ENCODE data around the gene RAD50. TPM values are rescaled to one million over a fixed set of nuclear protein-coding genes. Genes with fewer than 3 reads are reported as not detected.

Gene RAD50
- total RNA-seq, 4 donors from 2014 or later, result 34.1 to 40.1 (median 37.5) TPM

- no peaks in the 10 kb centered on the region for H3K27me3 ChIP-seq
- no peak overlapping the region for H3K4me3 ChIP-seq (replicated peaks in 1 of 3)
- H3K36me3 ChIP-seq, result no peaks in the 10 kb centered on the region
- intact Hi-C loops (cut with DNase I), result no loop called here
- H3K27ac ChIP-seq, result no peak overlapping the region
- H3K9me3 ChIP-seq, result no peaks in the 10 kb centered on the region
- DNase-seq, result no peak
- TF ChIP-seq CTCF (IDR thresholded peaks at IDR 0.05) (no peak), POLR2A (IDR thresholded peaks at IDR 0.05) (no peak)
- 90 to 92% methylated on average over 16 to 23 of the region's 23 CpGs for WGBS, 2 donors
- H3K4me1 ChIP-seq, result peaks cover 4 to 11% of the 10 kb centered on the region in 2 donors
Observed at GRCh38 chr5:132659598-132660493, 103.1 kb downstream of the RAD50 start.

- intact Hi-C loops (cut with DNase I), result no loop called here
- no peak for TF ChIP-seq POLR2A (IDR thresholded peaks at IDR 0.05)
- no peak for TF ChIP-seq CTCF (IDR thresholded peaks at IDR 0.05)
- Histone ChIP-seq H3K9me3 (no peaks in the 10 kb centered on the region), H3K4me3 (replicated peaks in 1 of 3) (no peak overlapping the region), H3K4me1 (peaks cover 2 to 3% of the 10 kb centered on the region in 2 donors), H3K36me3 (no peaks in the 10 kb centered on the region), H3K27me3 (no peaks in the 10 kb centered on the region), H3K27ac (no peak overlapping the region)
- DNase-seq, result no peak
- WGBS, 2 donors, result 86 to 87% methylated on average over 12 of the region's 12 CpGs
Observed at GRCh38 chr5:132661231-132662003, 104.6 kb downstream of the RAD50 start.

GRCh38 chr5:132662004-132662401 is 105.2 kb downstream of the RAD50 start:
- Histone ChIP-seq H3K4me3 (replicated peaks in 1 of 3) (no peak overlapping the region), H3K27ac (no peak overlapping the region), H3K36me3 (no peaks in the 10 kb centered on the region), H3K9me3 (no peaks in the 10 kb centered on the region), H3K27me3 (no peaks in the 10 kb centered on the region), H3K4me1 (no peaks in the 10 kb centered on the region)
- 98 to 99% methylated on average over 7 to 9 of the region's 9 CpGs for WGBS, 2 donors
- no peak for DNase-seq
- intact Hi-C loops (cut with DNase I), result no loop called here
- TF ChIP-seq CTCF (IDR thresholded peaks at IDR 0.05) (no peak), POLR2A (IDR thresholded peaks at IDR 0.05) (no peak)

- H3K9me3 ChIP-seq, result no peaks in the 10 kb centered on the region
- no peak overlapping the region for H3K4me3 ChIP-seq (replicated peaks in 1 of 3)
- TF ChIP-seq CTCF (IDR thresholded peaks at IDR 0.05) (peak in 1 of 6 experiments; percentile 11), POLR2A (IDR thresholded peaks at IDR 0.05) (no peak)
- no peaks in the 10 kb centered on the region for H3K4me1 ChIP-seq
- no peaks in the 10 kb centered on the region for H3K27me3 ChIP-seq
- no peak overlapping the region for H3K27ac ChIP-seq
- DNase-seq, result peak in 1 of 2 donors; percentile 15
- 66 to 69% methylated on average over 24 of the region's 25 CpGs for WGBS, 2 donors
- no peaks in the 10 kb centered on the region for H3K36me3 ChIP-seq
- intact Hi-C loops (cut with DNase I), result no loop called here
Observed at GRCh38 chr5:132662925-132663770, 106.4 kb downstream of the RAD50 start.
